B cell (primary cell): Measurements from ENCODE around the gene C2orf81. TPM values are rescaled to one million over a fixed set of nuclear protein-coding genes. Genes with fewer than 3 reads are reported as not detected.
"Not testable (repeated sequence)": the region's sequence is repeated elsewhere in the genome, so short reads cannot be mapped to it uniquely, and the experiment has no call there.

ENCODE experiments used
- ATAC-seq: fragments of 200-7000 bp; cut with Tn5 transposase; one replicate; pipeline ENCODE4 v1.10.0; 2021; ENCODE audit warnings: low read depth, mild to moderate bottlenecking, moderate number of reproducible peaks, moderate library complexity
- CTCF ChIA-PET: fragments of 350-600 bp; sonication (Branson Sonifier 250); formaldehyde crosslinking; loops from one replicate; lab custom pipeline; 2021; ENCODE audit warnings: antibody characterized with exemption, inconsistent platforms; lab: Charles Lee
- POLR2A ChIA-PET: fragments of 350-600 bp; sonication (Branson Sonifier 250); formaldehyde crosslinking; loops from one replicate; lab custom pipeline; 2021; ENCODE audit warnings: antibody characterized with exemption; lab: Charles Lee
- DNase-seq: peaks from one replicate; pipeline ENCODE4 v3.0.0; 2013
- H2AFZ ChIP-seq: 2 replicates; pipeline ENCODE4 v1.6.1; 2012; ENCODE audit warnings: mild to moderate bottlenecking, low read depth, low read length; ENCODE audit not compliant: insufficient read depth, poor library complexity, severe bottlenecking
- H3K27ac ChIP-seq, 2 donors: 1 replicate in 1 of 2; 2 replicates in 1 of 2; pipeline ENCODE4 v1.5.1; 2012 to 2013; ENCODE audit warnings: low read length in 2 of 2, mild to moderate bottlenecking in 2 of 2, moderate library complexity in 1 of 2
- H3K27me3 ChIP-seq, 4 experiments: fragments of 200-600 bp in 1 of 4; sonication (generic) in 1 of 4; replicated peaks in 1 of 4; 1 replicate in 2 of 4; 2 replicates in 2 of 4; pipeline versions ENCODE4 v1.6.1 to v1.7.0; 2013 to 2016; ENCODE audit warnings: low read length in 3 of 4, mild to moderate bottlenecking in 2 of 4, mixed read lengths in 1 of 4, moderate library complexity in 1 of 4; ENCODE audit not compliant: insufficient read depth in 4 of 4, control insufficient read depth in 3 of 4; ENCODE audit errors: control extremely low read depth in 1 of 4
- H3K36me3 ChIP-seq, 2 experiments: replicated peaks in 1 of 2; 1 replicate in 1 of 2; 2 replicates in 1 of 2; pipeline versions ENCODE4 v1.6.1 to v1.7.1; 2013; ENCODE audit warnings: low read length in 1 of 2; ENCODE audit not compliant: insufficient read depth in 2 of 2, control insufficient read depth in 1 of 2; ENCODE audit errors: control extremely low read depth in 1 of 2, extremely low read depth in 1 of 2
- H3K4me1 ChIP-seq, 2 donors: fragments of 200-600 bp in 1 of 2; sonication (generic) in 1 of 2; 1 replicate in 1 of 2; 2 replicates in 1 of 2; pipeline versions ENCODE4 v1.5.1 to v1.6.1; 2013 to 2017; ENCODE audit warnings: low read length in 2 of 2; ENCODE audit not compliant: control insufficient read depth in 2 of 2, insufficient read depth in 2 of 2
- H3K4me2 ChIP-seq: replicated peaks from 2 replicates; pipeline ENCODE3; 2012; ENCODE audit warnings: mild to moderate bottlenecking, low read depth, low read length; ENCODE audit not compliant: poor library complexity, severe bottlenecking
- H3K4me3 ChIP-seq, 5 experiments: fragments of 200-600 bp in 1 of 5; sonication (generic) in 1 of 5; 1 replicate in 3 of 5; 2 replicates in 2 of 5; pipeline versions ENCODE4 v1.5.1 to v1.7.0; 2011 to 2016; ENCODE audit warnings: low read length in 4 of 5, mild to moderate bottlenecking in 4 of 5, low read depth in 2 of 5, control low read depth in 1 of 5, moderate library complexity in 1 of 5; ENCODE audit not compliant: insufficient read depth in 1 of 5; ENCODE audit errors: control extremely low read depth in 1 of 5, extremely low read depth in 1 of 5
- H3K79me2 ChIP-seq: fragments of 200-600 bp; sonication (generic); one replicate; pipeline ENCODE4 v1.6.0; 2016; ENCODE audit warnings: low read length; ENCODE audit not compliant: control insufficient read depth, insufficient read depth
- H3K9ac ChIP-seq: fragments of 200-600 bp; sonication (generic); 2 replicates; pipeline ENCODE4 v1.6.1; 2017; ENCODE audit warnings: mild to moderate bottlenecking, low read length, moderate library complexity
- H3K9me3 ChIP-seq, 3 donors: one replicate each; pipeline versions ENCODE4 v1.6.1 to v1.7.1; 2013; ENCODE audit warnings: low read length in 2 of 3; ENCODE audit not compliant: control insufficient read depth in 2 of 3, insufficient read depth in 1 of 3; ENCODE audit errors: control extremely low read depth in 1 of 3
- H4K20me1 ChIP-seq: 2 replicates; pipeline ENCODE4 v1.6.0; 2012; ENCODE audit warnings: mild to moderate bottlenecking, low read length; ENCODE audit not compliant: insufficient read depth, control insufficient read depth, poor library complexity, severe bottlenecking
- H3K27ac Mint-ChIP-seq: one replicate; pipeline ENCODE4 v1.8.0; 2021; ENCODE audit warnings: mixed read lengths
- H3K27me3 Mint-ChIP-seq: one replicate; pipeline ENCODE4 v1.8.0; 2021; ENCODE audit warnings: mixed read lengths
- H3K4me1 Mint-ChIP-seq: one replicate; pipeline ENCODE4 v1.8.0; 2021; ENCODE audit warnings: mixed read lengths
- H3K4me3 Mint-ChIP-seq: one replicate; pipeline ENCODE4 v1.8.0; 2021; ENCODE audit warnings: mixed read lengths
- H3K9me3 Mint-ChIP-seq: one replicate; pipeline ENCODE4 v1.8.0; 2022; ENCODE audit warnings: mixed read lengths; ENCODE audit not compliant: insufficient read depth
- EZH2 ChIP-seq: IDR thresholded peaks from 2 replicates; pipeline ENCODE4 v1.6.1; 2012; ENCODE audit warnings: borderline replicate concordance, low read depth, mild to moderate bottlenecking, moderate library complexity, low read length; ENCODE audit not compliant: insufficient read depth, poor library complexity, severe bottlenecking
- WGBS: methylation state at CpG from one replicate; pipeline ENCODE4 v1.1.5; 2013; ENCODE audit warnings: missing lambda C conversion rate; ENCODE audit not compliant: insufficient coverage; 5-methylcytosine and 5-hydroxymethylcytosine counted together
- intact Hi-C: fragments of 100-400 bp; cut with micrococcal nuclease; formaldehyde crosslinking; loops from one replicate; pipeline ENCODE4 v1.10.0; 2022
- polyA minus RNA-seq: library from RNA; depleted of rRNA, polyadenylated mRNA; stranded (reverse); fragments of >200 nt; gene quantifications from 2 replicates; pipeline ENCODE4 v1.2.3, GENCODE V29; 2012
- polyA plus RNA-seq: library from polyadenylated mRNA; depleted of rRNA; stranded (reverse); fragments of >200 nt; gene quantifications from 2 replicates; pipeline ENCODE4 v1.2.3, GENCODE V29; 2012
- total RNA-seq, 2 donors: library from RNA; stranded (reverse); fragments of 120-200 nt in 1 of 2; gene quantifications; 1 replicate in 1 of 2; 2 replicates in 1 of 2; pipeline versions ENCODE4 v1.2.3 to v1.2.4, GENCODE V29; 2013 to 2022
- TF ChIP-seq, protein P1 (sequence below): fragments of 200-600 bp; IDR thresholded peaks from one replicate; pipeline ENCODE4 v1.8.0; 2022; ENCODE audit warnings: antibody characterized with exemption, mild to moderate bottlenecking

C2orf81 gene
- 8.6 and 9.1 TPM in 2 replicates for total RNA-seq
- 3.1 TPM for total RNA-seq (2013)
- 2.5 and 5.4 TPM in 2 replicates for polyA plus RNA-seq
- polyA minus RNA-seq = 4.4 and 5.8 TPM in 2 replicates

DNA sequence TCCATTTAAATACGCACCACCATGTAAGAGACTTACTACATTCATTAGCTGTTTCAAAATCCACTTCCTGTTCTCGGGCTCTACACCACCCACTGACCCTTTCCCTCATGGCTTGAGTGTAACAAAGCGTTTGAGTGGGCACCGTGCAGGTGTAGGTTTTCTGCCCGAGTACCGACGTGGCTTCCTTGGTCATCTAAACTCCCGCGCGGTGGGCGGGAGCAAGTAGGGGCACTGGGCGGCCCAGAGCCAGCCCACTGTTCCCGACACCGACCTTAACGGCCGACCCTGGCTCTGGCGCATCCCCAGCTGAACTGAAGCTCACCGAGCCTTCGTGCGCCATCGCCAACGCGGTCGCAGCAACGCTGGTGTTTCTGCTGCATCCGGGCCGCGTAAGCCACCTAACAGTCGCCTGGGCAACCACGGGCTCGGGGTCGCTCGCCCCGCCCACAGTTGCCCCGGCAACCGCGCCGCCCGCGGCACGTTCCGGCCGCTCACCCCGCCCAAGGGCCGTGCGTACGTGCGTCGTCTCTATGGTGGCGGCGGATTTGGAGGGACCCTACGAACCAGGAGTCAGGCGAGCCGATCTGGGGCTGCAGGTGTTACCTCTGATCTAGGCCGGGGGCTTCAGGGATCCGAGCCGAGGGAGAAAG, at the start of gene C2orf81, which contains the start of gene WDR54:
C2orf81 (minus strand) TSS at position 399 of the 650 bp plus-strand sequence; CDS start at position 340, 59 bp downstream.
WDR54 (plus strand) TSS at position 510 of the 650 bp plus-strand sequence. CDS start 424 bp downstream, outside the sequence.
- intact Hi-C loops = loop anchor here (1.0 to 2.0 kb wide), 7 partner anchors 19 to 223 kb away; partner anchors contain the start of genes AUP1, CCDC142, HTRA2 and MTHFD2
- Mint-ChIP-seq H3K27me3 (no peaks in the 10 kb centered on the region), H3K4me1 (peaks cover 43% of the 10 kb centered on the region), H3K27ac (peak within 1 kb of the TSS; percentile 99), H3K9me3 (no peaks in the 10 kb centered on the region), H3K4me3 (peak within 1 kb of the TSS; percentile 98)
- peaks cover 0 to 11% of the 10 kb centered on the region in 2 experiments for H3K36me3 ChIP-seq
- ChIA-PET CTCF (interaction anchor here (0.7 to 2.1 kb wide), 10 partner anchors 16 to 599 kb away, joined by 3 to 10 read pairs (median 4); partner anchors contain the start of genes INO80B and WBP1), POLR2A (interaction anchor here (0.6 to 2.0 kb wide), 6 partner anchors 10 to 243 kb away, joined by 3 to 19 read pairs (median 4); partner anchors contain the start of genes MOB1A and WBP1)
- ATAC-seq = peak; percentile 90
- peak within 1 kb of the TSS; percentile 94 for H3K27ac ChIP-seq
- H3K4me3 ChIP-seq = peak within 1 kb of the TSS; percentile 61 to 98 (median 90)
- H4K20me1 ChIP-seq = no peaks in the 10 kb centered on the region
- no peak for TF ChIP-seq EZH2
- TF ChIP-seq, protein P1, sequence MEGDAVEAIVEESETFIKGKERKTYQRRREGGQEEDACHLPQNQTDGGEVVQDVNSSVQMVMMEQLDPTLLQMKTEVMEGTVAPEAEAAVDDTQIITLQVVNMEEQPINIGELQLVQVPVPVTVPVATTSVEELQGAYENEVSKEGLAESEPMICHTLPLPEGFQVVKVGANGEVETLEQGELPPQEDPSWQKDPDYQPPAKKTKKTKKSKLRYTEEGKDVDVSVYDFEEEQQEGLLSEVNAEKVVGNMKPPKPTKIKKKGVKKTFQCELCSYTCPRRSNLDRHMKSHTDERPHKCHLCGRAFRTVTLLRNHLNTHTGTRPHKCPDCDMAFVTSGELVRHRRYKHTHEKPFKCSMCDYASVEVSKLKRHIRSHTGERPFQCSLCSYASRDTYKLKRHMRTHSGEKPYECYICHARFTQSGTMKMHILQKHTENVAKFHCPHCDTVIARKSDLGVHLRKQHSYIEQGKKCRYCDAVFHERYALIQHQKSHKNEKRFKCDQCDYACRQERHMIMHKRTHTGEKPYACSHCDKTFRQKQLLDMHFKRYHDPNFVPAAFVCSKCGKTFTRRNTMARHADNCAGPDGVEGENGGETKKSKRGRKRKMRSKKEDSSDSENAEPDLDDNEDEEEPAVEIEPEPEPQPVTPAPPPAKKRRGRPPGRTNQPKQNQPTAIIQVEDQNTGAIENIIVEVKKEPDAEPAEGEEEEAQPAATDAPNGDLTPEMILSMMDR = no peak
- H3K9ac ChIP-seq = peak within 1 kb of the TSS; percentile 84
- H3K79me2 ChIP-seq = no peaks in the 10 kb centered on the region
- peaks cover 29 to 41% of the 10 kb centered on the region in 2 donors for H3K4me1 ChIP-seq
- no peaks in the 10 kb centered on the region for H3K27me3 ChIP-seq
- DNase-seq = peak; percentile 97
- H3K4me2 ChIP-seq = peak within 1 kb of the TSS; percentile 86
- WGBS = under 1% methylated on average over 55 of the region's 57 CpGs
- no peaks in the 10 kb centered on the region for H3K9me3 ChIP-seq
- H2AFZ ChIP-seq = peak within 1 kb of the TSS; percentile 71

DNA sequence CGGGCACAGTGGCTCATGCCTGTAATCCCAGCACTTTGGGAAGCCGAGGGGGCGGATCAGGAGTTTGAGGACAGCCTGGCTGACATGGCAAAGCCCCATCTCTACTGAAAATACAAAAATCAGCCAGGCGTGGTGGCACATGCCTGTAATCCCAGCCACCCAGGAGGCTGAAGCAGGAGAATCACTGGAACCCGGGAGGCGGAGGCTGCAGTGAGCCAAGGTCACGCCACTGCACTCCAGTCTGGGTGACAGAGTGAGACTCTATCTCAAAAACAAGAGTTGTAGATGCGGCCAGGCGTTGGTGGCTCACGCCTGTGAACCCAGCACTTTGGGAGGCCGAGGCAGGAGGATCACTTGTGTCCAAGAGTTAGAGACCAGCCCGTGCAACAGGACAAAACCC, 49.3 kb upstream of the C2orf81 start:
- POLR2A ChIA-PET = interaction anchor here (4.1 kb wide), 2 partner anchors 11 to 13 kb away, joined by 36 to 63 read pairs; partner anchors contain the start of genes CCDC142, TTC31 and WBP1
- intact Hi-C loops, H3K9ac ChIP-seq, DNase-seq, H2AFZ ChIP-seq, H3K27me3 Mint-ChIP-seq, H4K20me1 ChIP-seq, H3K9me3 ChIP-seq, ATAC-seq, H3K27me3 ChIP-seq, H3K4me3 ChIP-seq, H3K9me3 Mint-ChIP-seq, H3K4me2 ChIP-seq: not testable (repeated sequence)
- CTCF ChIA-PET = interaction anchor here (0.7 to 1.6 kb wide), 3 partner anchors 10 to 1257 kb away, joined by 4 to 6 read pairs (median 6); partner anchors contain the start of gene WBP1
- Mint-ChIP-seq H3K27ac (peak overlapping the region; percentile 65), H3K4me3 (peak overlapping the region; percentile 53), H3K4me1 (peaks cover 24% of the 10 kb centered on the region)
- 98% methylated on average over 8 of the region's 12 CpGs for WGBS
- peak overlapping the region in 1 of 2 donors; percentile 2 for H3K27ac ChIP-seq
- peaks cover 19 to 27% of the 10 kb centered on the region in 2 donors for H3K4me1 ChIP-seq
- H3K36me3 ChIP-seq = peaks cover 0 to 14% of the 10 kb centered on the region in 2 experiments
- H3K79me2 ChIP-seq = peaks cover 12% of the 10 kb centered on the region
